K562 (cell line): ENCODE results near the gene FBXL12. TPM values are rescaled to one million over a fixed set of nuclear protein-coding genes. Genes with fewer than 3 reads are reported as not detected.

Experiments
- CHD4 ChIP-seq: fragments of 200-600 bp; sonication (generic); IDR thresholded peaks from 3 replicates; pipeline ENCODE4 v1.6.1; 2012; ENCODE audit warnings: low read depth, mild to moderate bottlenecking, mixed read lengths, low read length, inconsistent platforms; ENCODE audit not compliant: insufficient read depth, insufficient replicate concordance, poor library complexity, severe bottlenecking
- DEAF1 ChIP-seq: fragments of 450-650 bp; formaldehyde crosslinking; IDR thresholded peaks from 2 replicates; pipeline ENCODE4 v1.4.0; 2020; ENCODE audit warnings: mild to moderate bottlenecking, moderate library complexity
- E2F8 ChIP-seq: fragments of 450-650 bp; IDR thresholded peaks from 2 replicates; pipeline ENCODE4 v1.7.1; 2018; ENCODE audit warnings: mild to moderate bottlenecking, low read depth; ENCODE audit not compliant: partially characterized antibody
- EWSR1 ChIP-seq: fragments of 450-650 bp; IDR thresholded peaks from 2 replicates; pipeline ENCODE4 v1.6.1; 2018; ENCODE audit warnings: borderline replicate concordance, mild to moderate bottlenecking, low read depth, moderate library complexity; ENCODE audit not compliant: partially characterized antibody
- KAT7 ChIP-seq: sonication (generic); formaldehyde crosslinking; IDR thresholded peaks from 2 replicates; pipeline ENCODE4 v1.8.0; 2022; ENCODE audit warnings: missing genetic modification reagents, mild to moderate bottlenecking, borderline replicate concordance
- KDM5B ChIP-seq: fragments of 200-600 bp; sonication (generic); IDR thresholded peaks from 2 replicates; pipeline ENCODE4 v1.6.1; 2012; ENCODE audit warnings: low read depth, mild to moderate bottlenecking, moderate library complexity, low read length, control low read depth, inconsistent platforms; ENCODE audit not compliant: insufficient replicate concordance
- KHSRP ChIP-seq: fragments of 450-650 bp; IDR thresholded peaks from 2 replicates; pipeline ENCODE4 v1.6.1; 2017
- RFX7 ChIP-seq: fragments of 250-450 bp; sonication (Bioruptor Pico); IDR thresholded peaks from 2 replicates; pipeline ENCODE4 v1.5.1; 2021; ENCODE audit warnings: mild to moderate bottlenecking
- ZBTB11 ChIP-seq, 3 experiments: fragments of 200-800 bp in 1 of 3; fragments of 250-450 bp in 1 of 3; fragments of 450-650 bp in 1 of 3; sonication (Bioruptor Pico) in 1 of 3; sonication (Bioruptor generic) in 1 of 3; formaldehyde crosslinking in 1 of 3; IDR thresholded peaks; 2 replicates each; pipeline versions ENCODE4 v1.6.1 to v1.8.0; 2016 to 2022; ENCODE audit warnings: mild to moderate bottlenecking in 2 of 3, missing genetic modification characterization in 2 of 3, missing compliant biosample characterization in 1 of 3, moderate library complexity in 1 of 3
- ZBTB33 ChIP-seq: sonication (generic); formaldehyde crosslinking; IDR thresholded peaks from 2 replicates; pipeline ENCODE4 v1.8.1; 2023; ENCODE audit warnings: mild to moderate bottlenecking, missing genetic modification reagents
- ZNF311 ChIP-seq: fragments of 250-450 bp; sonication (Bioruptor Pico); IDR thresholded peaks from 2 replicates; pipeline ENCODE4 v1.4.0; 2020; ENCODE audit warnings: mild to moderate bottlenecking, moderate library complexity
- ZNF644 ChIP-seq: fragments of 200-800 bp; sonication (Bioruptor generic); IDR thresholded peaks from 2 replicates; pipeline ENCODE4 v1.6.1; 2016; ENCODE audit warnings: low read depth, missing genetic modification characterization, missing compliant biosample characterization
- polyA plus RNA-seq, 8 experiments: library from polyadenylated mRNA; depleted of rRNA in 4 of 8; stranded (reverse) in 5 of 8; unstranded in 3 of 8; fragments of >200 nt; fragmentation: Nextera tagmentation in 2 of 8; fragmentation: Illumina TruSeq in 1 of 8; extraction: Ambion mirVana in 2 of 8; extraction: Trizol in 1 of 8; gene quantifications; 2 replicates each; pipeline versions ENCODE4 v1.2.1 to v1.2.3, GENCODE V29; 2011 to 2014; ENCODE audit warnings: inconsistent platforms in 1 of 8, missing spikeins in 1 of 8
- total RNA-seq, 7 experiments: library from RNA; depleted of rRNA in 6 of 7; stranded (reverse); fragments of >200 nt in 6 of 7; fragmentation: Illumina TruSeq in 2 of 7; extraction: Trizol in 2 of 7; gene quantifications; 2 replicates each; pipeline versions ENCODE4 v1.2.1 to v1.2.3, GENCODE V29; 2011 to 2021; ENCODE audit warnings: low replicate concordance in 1 of 7

Gene FBXL12
- total and polyA plus RNA-seq, 9 of the 15 experiments (the other 6 are each of a cell fraction or from before 2014, with no cell fraction given) = 2.7 to 40.5 (median 26.5) TPM

- TF ChIP-seq DEAF1 (no peak), EWSR1 (no peak), ZNF644 (tag) (no peak), ZBTB11 (CRISPR knock-in tag; IDR thresholded peaks at IDR 0.05) (peak; percentile 94 to 99 (median 97)), RFX7 (CRISPR knock-in tag) (no peak), ZBTB33 (no peak), E2F8 (peak; percentile 95), KHSRP (no peak), KDM5B (peak; percentile 69), ZNF311 (CRISPR knock-in tag) (no peak), CHD4 (no peak), KAT7 (CRISPR knock-in tag) (peak; percentile 87)
Measured at GRCh38 chr19:9768175-9769112, 50.4 kb downstream of the FBXL12 start, which contains the start of gene ZNF846 (continued).
